Activated CD8-positive, alpha-beta T cell treated with anti-CD3 and anti-CD28 coated beads for 36 hours (primary cell): Measurements from ENCODE around the gene SASH1. TPM values are rescaled to one million over a fixed set of nuclear protein-coding genes. Genes with fewer than 3 reads are reported as not detected.

Source experiments
- ATAC-seq: fragments of 200-7000 bp; cut with Tn5 transposase; one replicate; pipeline ENCODE4 v1.10.0; 2021; ENCODE audit warnings: mild to moderate bottlenecking, moderate library complexity
- CTCF ChIA-PET: fragments of 350-600 bp; sonication (Branson Sonifier 250); formaldehyde crosslinking; loops from one replicate; lab custom pipeline; 2021; ENCODE audit warnings: antibody characterized with exemption; lab: Charles Lee
- POLR2A ChIA-PET: fragments of 350-600 bp; sonication (Branson Sonifier 250); formaldehyde crosslinking; loops from one replicate; lab custom pipeline; 2021; ENCODE audit warnings: antibody characterized with exemption; lab: Charles Lee
- DNase-seq: peaks from one replicate; pipeline ENCODE4 v3.0.0-alpha.2; 2020
- H3K27ac Mint-ChIP-seq: one replicate; pipeline ENCODE4 v1.8.0; 2021; ENCODE audit warnings: mild to moderate bottlenecking, mixed read lengths
- H3K27me3 Mint-ChIP-seq: one replicate; pipeline ENCODE4 v1.8.0; 2021; ENCODE audit warnings: mixed read lengths
- H3K36me3 Mint-ChIP-seq: one replicate; pipeline ENCODE4 v1.8.0; 2021; ENCODE audit warnings: low read depth, mixed read lengths
- H3K4me1 Mint-ChIP-seq: one replicate; pipeline ENCODE4 v1.8.0; 2021; ENCODE audit warnings: low read depth, mixed read lengths
- H3K4me3 Mint-ChIP-seq: one replicate; pipeline ENCODE4 v1.8.0; 2021; ENCODE audit warnings: mild to moderate bottlenecking, moderate library complexity, mixed read lengths
- H3K9me3 Mint-ChIP-seq: one replicate; pipeline ENCODE4 v1.8.0; 2021; ENCODE audit warnings: mixed read lengths
- CTCF ChIP-seq: fragments of 200-600 bp; IDR thresholded peaks from one replicate; pipeline ENCODE4 v1.8.0; 2022; ENCODE audit warnings: antibody characterized with exemption, mild to moderate bottlenecking
- intact Hi-C: fragments of 100-400 bp; cut with micrococcal nuclease; formaldehyde crosslinking; loops from one replicate; pipeline ENCODE4 v1.10.0; 2022
- total RNA-seq, 2 experiments: library from RNA; stranded (reverse); gene quantifications; one replicate each; pipeline ENCODE4 v1.2.3, GENCODE V29; 2021

The SASH1 gene
- total RNA-seq, 2 experiments from 2014 or later, result 0.04 to 0.05 TPM

GRCh38 chr6:148516217-148516616 is 173.6 kb downstream of the SASH1 start:
- H3K27ac Mint-ChIP-seq, result no peak overlapping the region
- DNase-seq (no peak), ATAC-seq (no peak)
- no peak for TF ChIP-seq CTCF
- ChIA-PET POLR2A (no interaction called here), CTCF (no interaction called here)
- H3K27me3 Mint-ChIP-seq, result peaks cover 5% of the 10 kb centered on the region
- no peaks in the 10 kb centered on the region for H3K9me3 Mint-ChIP-seq
- H3K4me3 Mint-ChIP-seq, result no peak overlapping the region
- no peaks in the 10 kb centered on the region for H3K4me1 Mint-ChIP-seq
- no peaks in the 10 kb centered on the region for H3K36me3 Mint-ChIP-seq
- intact Hi-C loops, result no loop called here

- peaks cover under 1% of the 10 kb centered on the region for H3K4me1 Mint-ChIP-seq
- H3K36me3 Mint-ChIP-seq, result no peaks in the 10 kb centered on the region
- no peak for TF ChIP-seq CTCF
- no peaks in the 10 kb centered on the region for H3K9me3 Mint-ChIP-seq
- H3K27me3 Mint-ChIP-seq, result peaks cover 4% of the 10 kb centered on the region
- ChIA-PET CTCF (no interaction called here), POLR2A (interaction anchor here (0.6 kb wide), 1 partner anchor 623 kb away, joined by 3 read pairs; no protein-coding TSS in a partner anchor)
- DNase-seq, result no peak
- no peak overlapping the region for H3K27ac Mint-ChIP-seq
- no peak for ATAC-seq
- H3K4me3 Mint-ChIP-seq, result no peak overlapping the region
- intact Hi-C loops, result no loop called here
Observed at GRCh38 chr6:148516617-148517016, 174.0 kb downstream of the SASH1 start.

- Mint-ChIP-seq H3K9me3 (no peaks in the 10 kb centered on the region), H3K4me1 (peaks cover 4% of the 10 kb centered on the region), H3K27ac (no peak overlapping the region), H3K27me3 (peaks cover 3% of the 10 kb centered on the region), H3K4me3 (no peak overlapping the region), H3K36me3 (no peaks in the 10 kb centered on the region)
- DNase-seq, result no peak
- ChIA-PET CTCF (no interaction called here), POLR2A (interaction anchor here (0.6 kb wide), 1 partner anchor 624 kb away, joined by 3 read pairs; no protein-coding TSS in a partner anchor)
- no peak for TF ChIP-seq CTCF
- ATAC-seq, result no peak
- intact Hi-C loops, result no loop called here
Observed at GRCh38 chr6:148517470-148517869, 174.8 kb downstream of the SASH1 start.

GRCh38 chr6:148518511-148519156 is 176.0 kb downstream of the SASH1 start:
- intact Hi-C loops, result no loop called here
- TF ChIP-seq CTCF, result no peak
- no peak overlapping the region for H3K27ac Mint-ChIP-seq
- H3K4me3 Mint-ChIP-seq, result no peak overlapping the region
- H3K4me1 Mint-ChIP-seq, result peaks cover 4% of the 10 kb centered on the region
- no peak for ATAC-seq
- H3K36me3 Mint-ChIP-seq, result no peaks in the 10 kb centered on the region
- DNase-seq, result no peak
- H3K27me3 Mint-ChIP-seq, result no peaks in the 10 kb centered on the region
- ChIA-PET POLR2A (no interaction called here), CTCF (interaction anchor here (1.0 kb wide), 1 partner anchor 27 kb away, joined by 3 read pairs; no protein-coding TSS in a partner anchor)
- H3K9me3 Mint-ChIP-seq, result no peaks in the 10 kb centered on the region

- no peak overlapping the region for H3K4me3 Mint-ChIP-seq
- CTCF ChIA-PET, result no interaction called here
- H3K4me1 Mint-ChIP-seq, result peaks cover 11% of the 10 kb centered on the region
- H3K9me3 Mint-ChIP-seq, result no peaks in the 10 kb centered on the region
- H3K27me3 Mint-ChIP-seq, result no peaks in the 10 kb centered on the region
- H3K36me3 Mint-ChIP-seq, result no peaks in the 10 kb centered on the region
- POLR2A ChIA-PET, result no interaction called here
- no peak for TF ChIP-seq CTCF
- intact Hi-C loops, result no loop called here
- no peak overlapping the region for H3K27ac Mint-ChIP-seq
- no peak for DNase-seq
- ATAC-seq, result no peak
Observed at GRCh38 chr6:148520109-148520841, 177.6 kb downstream of the SASH1 start.
